Measurements from ENCODE around the gene PRODH2.
"Not testable (repeated sequence)": the region's sequence is repeated elsewhere in the genome, so short reads cannot be mapped to it uniquely, and the experiment has no call there.

The PRODH2 gene

GRCh38 chr19:35774274-35775045 is 38.2 kb downstream of the PRODH2 start:
- H3K4me3 ChIP-seq (ENCODE audit: insufficient read depth, low read depth, low read length, poor library complexity, severe bottlenecking) = peak overlapping the region; percentile 50
- peaks cover 17% of the 10 kb centered on the region for H3K4me1 ChIP-seq (ENCODE audit: control insufficient read depth, insufficient read depth, low read length, poor library complexity, severe bottlenecking)
- H3K27me3 ChIP-seq (replicated peaks; ENCODE audit: control insufficient read depth, insufficient read depth, low read length, poor library complexity, severe bottlenecking) = no peaks in the 10 kb centered on the region
- H3K9me3 ChIP-seq (ENCODE audit: control insufficient read depth, low read length) = no peaks in the 10 kb centered on the region
- DNase-seq = no peak
- no peaks in the 10 kb centered on the region for H3K36me3 ChIP-seq (ENCODE audit: control insufficient read depth, insufficient read depth, low read length)
- no peak overlapping the region for H3K27ac ChIP-seq (ENCODE audit: insufficient read depth, low read length, poor library complexity, severe bottlenecking)

DNA sequence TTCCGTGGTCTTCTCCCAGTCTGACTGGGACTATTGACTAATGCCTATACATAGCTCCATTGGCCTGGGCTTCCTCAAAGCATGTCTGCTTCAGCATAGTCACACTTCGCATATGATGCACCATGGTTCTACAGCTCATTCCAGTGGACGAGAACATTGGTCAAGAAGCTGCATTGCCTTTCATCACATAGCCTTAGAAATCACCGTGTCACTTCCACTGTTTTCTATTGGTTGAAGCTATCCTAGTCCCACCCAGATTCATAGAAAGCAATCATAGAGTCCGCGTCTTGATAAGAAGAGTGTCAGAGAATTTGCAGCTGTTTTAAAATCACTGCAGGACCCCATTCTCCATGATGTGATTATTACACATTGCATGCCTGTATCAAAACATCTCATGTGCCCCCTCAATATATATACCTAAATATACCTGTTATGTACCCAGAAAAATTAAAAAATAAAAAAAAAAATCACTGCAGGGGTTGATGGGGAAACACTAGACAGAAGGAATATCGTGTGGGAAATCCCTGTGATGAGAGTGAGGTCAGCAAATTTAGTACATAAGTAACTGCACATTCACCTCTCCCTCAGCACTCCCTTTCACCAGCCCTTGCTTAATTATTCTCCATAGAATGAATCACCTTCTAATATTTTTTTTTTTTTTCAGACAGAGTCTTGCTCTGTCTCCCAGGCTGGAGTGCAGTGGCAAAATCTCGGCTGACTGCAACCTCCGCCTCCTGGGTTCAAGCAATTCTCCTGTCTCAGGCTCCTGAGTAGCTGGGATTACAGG is 39.4 kb downstream of the PRODH2 start:
- no peaks in the 10 kb centered on the region for H3K27me3 ChIP-seq (replicated peaks; ENCODE audit: control insufficient read depth, insufficient read depth, low read length, poor library complexity, severe bottlenecking)
- no peak for DNase-seq
- H3K36me3 ChIP-seq (ENCODE audit: control insufficient read depth, insufficient read depth, low read length) = peaks cover 8% of the 10 kb centered on the region
- peaks cover 17% of the 10 kb centered on the region for H3K4me1 ChIP-seq (ENCODE audit: control insufficient read depth, insufficient read depth, low read length, poor library complexity, severe bottlenecking)
- H3K9me3 ChIP-seq (ENCODE audit: control insufficient read depth, low read length) = no peaks in the 10 kb centered on the region
- no peak overlapping the region for H3K4me3 ChIP-seq (ENCODE audit: insufficient read depth, low read depth, low read length, poor library complexity, severe bottlenecking)
- H3K27ac ChIP-seq (ENCODE audit: insufficient read depth, low read length, poor library complexity, severe bottlenecking) = no peak overlapping the region

- Histone ChIP-seq H3K4me1 (ENCODE audit: control insufficient read depth, insufficient read depth, low read length, poor library complexity, severe bottlenecking) (peaks cover 17% of the 10 kb centered on the region), H3K36me3 (ENCODE audit: control insufficient read depth, insufficient read depth, low read length) (peaks cover 12% of the 10 kb centered on the region)
- not testable (repeated sequence) for H3K27me3 ChIP-seq (replicated peaks; ENCODE audit: control insufficient read depth, insufficient read depth, low read length, poor library complexity, severe bottlenecking); DNase-seq; H3K9me3 ChIP-seq (ENCODE audit: control insufficient read depth, low read length); H3K4me3 ChIP-seq (ENCODE audit: insufficient read depth, low read depth, low read length, poor library complexity, severe bottlenecking); H3K27ac ChIP-seq (ENCODE audit: insufficient read depth, low read length, poor library complexity, severe bottlenecking)
These were observed 40.3 kb downstream of the PRODH2 start for GRCh38 chr19:35772362-35772761.

DNA sequence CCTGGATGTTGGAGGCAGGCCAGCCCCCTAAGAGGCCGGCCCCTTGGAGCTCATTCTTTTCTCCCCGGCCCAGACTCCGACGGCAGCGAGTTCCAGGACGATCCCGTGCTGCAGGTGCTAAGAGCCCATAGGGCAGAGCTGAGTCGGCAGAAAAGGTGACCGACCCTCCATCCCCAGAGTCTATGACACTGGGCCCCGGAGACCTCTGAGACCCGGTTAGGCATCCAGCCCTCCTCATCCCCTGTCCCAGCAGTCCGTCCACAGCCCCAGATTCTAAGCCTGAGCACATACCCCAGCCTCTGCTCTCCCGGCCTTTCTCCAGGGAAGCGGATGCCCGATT is 44.6 kb downstream of the PRODH2 start:
- no peaks in the 10 kb centered on the region for H3K9me3 ChIP-seq (ENCODE audit: control insufficient read depth, low read length)
- DNase-seq = no peak
- H3K4me1 ChIP-seq (ENCODE audit: control insufficient read depth, insufficient read depth, low read length, poor library complexity, severe bottlenecking) = no peaks in the 10 kb centered on the region
- H3K4me3 ChIP-seq (ENCODE audit: insufficient read depth, low read depth, low read length, poor library complexity, severe bottlenecking) = no peak overlapping the region
- H3K27ac ChIP-seq (ENCODE audit: insufficient read depth, low read length, poor library complexity, severe bottlenecking) = no peak overlapping the region
- no peaks in the 10 kb centered on the region for H3K27me3 ChIP-seq (replicated peaks; ENCODE audit: control insufficient read depth, insufficient read depth, low read length, poor library complexity, severe bottlenecking)
- peaks cover 30% of the 10 kb centered on the region for H3K36me3 ChIP-seq (ENCODE audit: control insufficient read depth, insufficient read depth, low read length)

GRCh38 chr19:35767288-35768081 is 45.2 kb downstream of the PRODH2 start:
- H3K9me3 ChIP-seq (ENCODE audit: control insufficient read depth, low read length) = no peaks in the 10 kb centered on the region
- no peak for DNase-seq
- H3K27ac ChIP-seq (ENCODE audit: insufficient read depth, low read length, poor library complexity, severe bottlenecking) = no peak overlapping the region
- H3K4me3 ChIP-seq (ENCODE audit: insufficient read depth, low read depth, low read length, poor library complexity, severe bottlenecking) = no peak overlapping the region
- peaks cover 30% of the 10 kb centered on the region for H3K36me3 ChIP-seq (ENCODE audit: control insufficient read depth, insufficient read depth, low read length)
- no peaks in the 10 kb centered on the region for H3K4me1 ChIP-seq (ENCODE audit: control insufficient read depth, insufficient read depth, low read length, poor library complexity, severe bottlenecking)
- no peaks in the 10 kb centered on the region for H3K27me3 ChIP-seq (replicated peaks; ENCODE audit: control insufficient read depth, insufficient read depth, low read length, poor library complexity, severe bottlenecking)

- Histone ChIP-seq H3K36me3 (ENCODE audit: control insufficient read depth, insufficient read depth, low read length) (peaks cover 35% of the 10 kb centered on the region), H3K27ac (ENCODE audit: insufficient read depth, low read length, poor library complexity, severe bottlenecking) (no peak overlapping the region), H3K9me3 (ENCODE audit: control insufficient read depth, low read length) (no peaks in the 10 kb centered on the region), H3K4me3 (ENCODE audit: insufficient read depth, low read depth, low read length, poor library complexity, severe bottlenecking) (no peak overlapping the region), H3K4me1 (ENCODE audit: control insufficient read depth, insufficient read depth, low read length, poor library complexity, severe bottlenecking) (no peaks in the 10 kb centered on the region), H3K27me3 (replicated peaks; ENCODE audit: control insufficient read depth, insufficient read depth, low read length, poor library complexity, severe bottlenecking) (no peaks in the 10 kb centered on the region)
- no peak for DNase-seq
These were observed 46.0 kb downstream of the PRODH2 start for GRCh38 chr19:35766571-35767104.

GRCh38 chr19:35764432-35765315 is 48.0 kb downstream of the PRODH2 start:
- Histone ChIP-seq H3K9me3 (ENCODE audit: control insufficient read depth, low read length) (no peaks in the 10 kb centered on the region), H3K36me3 (ENCODE audit: control insufficient read depth, insufficient read depth, low read length) (peaks cover 35% of the 10 kb centered on the region), H3K27me3 (replicated peaks; ENCODE audit: control insufficient read depth, insufficient read depth, low read length, poor library complexity, severe bottlenecking) (no peaks in the 10 kb centered on the region), H3K4me3 (ENCODE audit: insufficient read depth, low read depth, low read length, poor library complexity, severe bottlenecking) (no peak overlapping the region), H3K4me1 (ENCODE audit: control insufficient read depth, insufficient read depth, low read length, poor library complexity, severe bottlenecking) (no peaks in the 10 kb centered on the region), H3K27ac (ENCODE audit: insufficient read depth, low read length, poor library complexity, severe bottlenecking) (no peak overlapping the region)
- no peak for DNase-seq

DNA sequence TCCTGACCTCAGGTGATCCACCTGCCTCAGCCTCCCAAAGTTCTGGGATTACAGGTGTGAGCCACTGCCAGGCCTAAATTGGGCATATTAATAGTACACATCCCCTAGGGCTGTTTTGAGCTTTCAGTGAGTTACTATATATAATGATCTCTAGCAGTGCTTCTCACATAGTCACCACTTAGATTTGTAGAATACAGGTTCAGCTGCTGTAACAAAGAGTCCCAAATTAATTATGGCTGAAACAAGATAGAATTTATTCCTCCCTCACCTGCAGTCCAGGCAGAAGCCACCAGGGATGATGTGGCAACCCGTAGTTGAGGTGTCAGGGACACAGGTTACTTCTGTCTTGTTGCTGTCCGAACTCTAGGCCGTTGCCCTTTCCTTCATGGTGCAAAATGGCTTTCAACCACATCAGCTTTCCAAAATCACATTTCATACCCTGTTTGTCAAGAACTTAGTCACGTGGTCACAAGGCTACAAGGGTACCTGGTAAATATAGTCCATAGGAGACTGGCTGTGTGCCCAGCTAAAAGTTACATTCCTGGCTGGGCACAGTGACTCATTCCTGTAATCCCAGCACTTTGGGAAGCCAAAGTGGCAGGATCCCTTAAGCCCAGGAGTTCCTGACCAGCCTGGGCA is 51.8 kb downstream of the PRODH2 start:
- no peaks in the 10 kb centered on the region for H3K9me3 ChIP-seq (ENCODE audit: control insufficient read depth, low read length)
- peaks cover 20% of the 10 kb centered on the region for H3K4me1 ChIP-seq (ENCODE audit: control insufficient read depth, insufficient read depth, low read length, poor library complexity, severe bottlenecking)
- H3K27me3 ChIP-seq (replicated peaks; ENCODE audit: control insufficient read depth, insufficient read depth, low read length, poor library complexity, severe bottlenecking) = no peaks in the 10 kb centered on the region
- H3K36me3 ChIP-seq (ENCODE audit: control insufficient read depth, insufficient read depth, low read length) = peaks cover 19% of the 10 kb centered on the region
- H3K4me3 ChIP-seq (ENCODE audit: insufficient read depth, low read depth, low read length, poor library complexity, severe bottlenecking) = no peak overlapping the region
- no peak overlapping the region for H3K27ac ChIP-seq (ENCODE audit: insufficient read depth, low read length, poor library complexity, severe bottlenecking)
- DNase-seq = no peak

DNA sequence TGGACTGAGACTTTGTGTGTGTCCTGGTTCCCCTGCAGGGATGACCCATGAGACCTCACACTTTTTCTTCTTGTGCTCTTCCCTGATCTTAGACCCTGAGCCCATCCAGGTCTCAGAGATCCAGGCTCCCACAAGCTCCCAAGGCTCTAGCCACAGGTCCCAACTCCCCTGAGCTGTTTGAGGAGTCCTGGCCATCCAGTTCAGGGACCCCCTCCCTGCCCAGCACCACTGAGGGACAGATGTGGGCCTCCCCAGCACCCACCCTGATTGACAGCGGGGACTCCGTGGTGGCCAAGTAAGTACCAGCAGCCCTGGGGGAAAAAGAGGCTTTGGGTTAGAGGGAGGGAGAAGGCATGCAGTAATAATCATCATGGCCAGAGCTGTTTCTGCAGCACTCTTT is 52.9 kb downstream of the PRODH2 start:
- Histone ChIP-seq H3K36me3 (ENCODE audit: control insufficient read depth, insufficient read depth, low read length) (peaks cover 11% of the 10 kb centered on the region), H3K9me3 (ENCODE audit: control insufficient read depth, low read length) (no peaks in the 10 kb centered on the region), H3K4me3 (ENCODE audit: insufficient read depth, low read depth, low read length, poor library complexity, severe bottlenecking) (no peak overlapping the region), H3K27me3 (replicated peaks; ENCODE audit: control insufficient read depth, insufficient read depth, low read length, poor library complexity, severe bottlenecking) (no peaks in the 10 kb centered on the region), H3K4me1 (ENCODE audit: control insufficient read depth, insufficient read depth, low read length, poor library complexity, severe bottlenecking) (peaks cover 28% of the 10 kb centered on the region), H3K27ac (ENCODE audit: insufficient read depth, low read length, poor library complexity, severe bottlenecking) (no peak overlapping the region)
- DNase-seq = no peak
